Measurements from ENCODE around the gene MVD. TPM values are rescaled to one million over a fixed set of nuclear protein-coding genes. Genes with fewer than 3 reads are reported as not detected.
A peak's percentile ranks its signal among the peaks of the same experiment; 100 is the strongest.

The MVD gene
- polyA plus RNA-seq, 3 donors, result 9.0 to 17.9 (median 12.2) TPM

DNA sequence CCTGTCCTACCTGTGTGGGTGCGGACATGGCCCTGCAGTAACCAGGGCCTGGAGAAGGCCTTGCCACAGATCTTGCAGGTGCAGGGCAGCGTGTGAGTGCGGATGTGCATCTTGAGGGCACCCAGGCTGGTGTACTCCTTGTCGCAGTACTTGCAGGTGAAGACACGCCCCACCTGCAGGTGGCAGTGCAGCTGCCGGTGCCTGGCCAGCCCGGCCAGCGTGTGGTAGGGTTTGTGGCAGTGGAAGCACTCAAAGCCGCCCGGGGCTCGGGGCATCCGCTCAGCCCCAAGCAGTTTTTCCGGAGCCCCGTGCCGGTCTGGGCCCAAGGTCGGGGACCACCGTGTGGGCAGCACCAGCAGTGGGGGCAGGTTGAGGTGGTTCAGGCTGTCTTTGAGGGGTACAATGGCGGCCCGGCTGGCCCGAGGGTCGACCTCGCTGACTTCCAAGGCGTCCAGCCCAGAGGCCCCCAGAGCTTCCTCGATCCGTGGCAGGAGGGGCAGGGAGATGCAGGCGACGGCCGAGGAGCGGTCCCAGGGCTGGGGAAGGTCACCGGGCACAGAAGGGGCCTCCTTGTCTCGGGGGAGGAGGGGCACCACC is 18.3 kb upstream of the MVD start:
- Histone ChIP-seq H3K4me3 (replicated peaks in 1 of 3; ENCODE audit: low read depth in 2 of 3, low read length in 3 of 3) (peak overlapping the region in 1 of 3 experiments; percentile 66), H3K27ac (ENCODE audit: low read depth in 1 of 2, low read length in 2 of 2) (peak overlapping the region; percentile 80 to 91), H3K9ac (ENCODE audit: insufficient read depth, low read length, poor library complexity, severe bottlenecking) (no peak overlapping the region), H3K36me3 (replicated peaks in 1 of 2; ENCODE audit: control insufficient read depth in 1 of 2, insufficient read depth in 2 of 2, low read length in 2 of 2) (peaks cover 32 to 38% of the 10 kb centered on the region in 2 donors), H4K20me1 (ENCODE audit: insufficient read depth, low read length) (peaks cover 3% of the 10 kb centered on the region), H3K79me2 (ENCODE audit: insufficient read depth, low read length) (peaks cover 22% of the 10 kb centered on the region), H3K4me1 (ENCODE audit: control insufficient read depth in 1 of 2, insufficient read depth in 2 of 2, low read length in 2 of 2) (peaks cover 58 to 63% of the 10 kb centered on the region in 2 donors), H3K4me2 (replicated peaks; ENCODE audit: extremely low read depth, low read length, poor library complexity, severe bottlenecking) (peak overlapping the region; percentile 67), H3K9me3 (replicated peaks in 1 of 2; ENCODE audit: control insufficient read depth in 1 of 2, insufficient read depth in 1 of 2, low read length in 2 of 2) (no peaks in the 10 kb centered on the region), H3K27me3 (ENCODE audit: control insufficient read depth in 2 of 2, insufficient read depth in 2 of 2, low read length in 2 of 2) (no peaks in the 10 kb centered on the region), H2AFZ (ENCODE audit: insufficient read depth, low read depth, low read length, poor library complexity, severe bottlenecking) (no peak overlapping the region)
- intact Hi-C loops (cut with micrococcal nuclease), result loop anchor here (1.0 to 10.0 kb wide), 3 partner anchors 20 to 86 kb away; partner anchors contain the start of gene IL17C (in 1 of the 2)
- Mint-ChIP-seq H3K36me3 (peaks cover 33 to 57% of the 10 kb centered on the region in 2 donors), H3K27me3 (ENCODE audit: low read depth in 3 of 3) (no peaks in the 10 kb centered on the region), H3K27ac (peak overlapping the region in 6 of 7 donors; percentile 75 to 96 (median 95)), H3K4me1 (peaks cover 51% of the 10 kb centered on the region), H3K4me3 (peak overlapping the region; percentile 56 to 81), H3K9me3 (no peaks in the 10 kb centered on the region)
- 55% methylated on average over 28 of the region's 31 CpGs for WGBS (ENCODE audit: insufficient coverage)
- DNase-seq, result no peak
- TF ChIP-seq, protein P1, sequence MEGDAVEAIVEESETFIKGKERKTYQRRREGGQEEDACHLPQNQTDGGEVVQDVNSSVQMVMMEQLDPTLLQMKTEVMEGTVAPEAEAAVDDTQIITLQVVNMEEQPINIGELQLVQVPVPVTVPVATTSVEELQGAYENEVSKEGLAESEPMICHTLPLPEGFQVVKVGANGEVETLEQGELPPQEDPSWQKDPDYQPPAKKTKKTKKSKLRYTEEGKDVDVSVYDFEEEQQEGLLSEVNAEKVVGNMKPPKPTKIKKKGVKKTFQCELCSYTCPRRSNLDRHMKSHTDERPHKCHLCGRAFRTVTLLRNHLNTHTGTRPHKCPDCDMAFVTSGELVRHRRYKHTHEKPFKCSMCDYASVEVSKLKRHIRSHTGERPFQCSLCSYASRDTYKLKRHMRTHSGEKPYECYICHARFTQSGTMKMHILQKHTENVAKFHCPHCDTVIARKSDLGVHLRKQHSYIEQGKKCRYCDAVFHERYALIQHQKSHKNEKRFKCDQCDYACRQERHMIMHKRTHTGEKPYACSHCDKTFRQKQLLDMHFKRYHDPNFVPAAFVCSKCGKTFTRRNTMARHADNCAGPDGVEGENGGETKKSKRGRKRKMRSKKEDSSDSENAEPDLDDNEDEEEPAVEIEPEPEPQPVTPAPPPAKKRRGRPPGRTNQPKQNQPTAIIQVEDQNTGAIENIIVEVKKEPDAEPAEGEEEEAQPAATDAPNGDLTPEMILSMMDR (IDR thresholded peaks at IDR 0.05), result no peak

DNA sequence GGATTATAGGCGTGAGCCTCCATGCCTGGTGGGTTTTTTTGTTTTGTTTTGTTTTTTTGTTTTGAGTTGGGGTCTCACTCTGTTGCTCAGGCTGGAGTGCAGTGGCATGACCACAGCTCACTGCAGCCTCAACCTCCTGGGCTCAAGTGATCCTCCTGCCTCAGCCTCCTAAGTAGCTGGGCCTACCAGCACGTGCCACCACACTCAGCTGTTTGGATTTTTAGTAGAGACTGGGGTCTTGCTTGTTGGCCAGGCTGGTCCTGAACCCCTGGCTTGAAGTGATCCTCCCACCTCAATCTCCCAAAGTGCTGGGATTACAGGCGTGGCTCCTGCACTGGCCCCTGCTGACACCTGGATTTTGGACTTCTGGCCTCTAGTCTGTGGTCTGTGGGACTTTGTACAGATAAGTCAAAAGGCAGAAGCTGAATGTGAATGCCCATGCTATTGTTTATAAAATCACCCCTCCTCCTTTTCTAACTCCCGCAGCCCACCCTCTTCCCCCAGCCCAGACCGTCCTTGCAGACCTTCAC is 17.7 kb upstream of the MVD start:
- 83% methylated on average over 2 of the region's 5 CpGs for WGBS (ENCODE audit: insufficient coverage)
- TF ChIP-seq, protein P1 (IDR thresholded peaks at IDR 0.05), result no peak
- no peak overlapping the region for H3K9ac ChIP-seq (ENCODE audit: insufficient read depth, low read length, poor library complexity, severe bottlenecking)
- H3K79me2 ChIP-seq (ENCODE audit: insufficient read depth, low read length), result peaks cover 16% of the 10 kb centered on the region
- Mint-ChIP-seq H3K27me3 (ENCODE audit: low read depth in 3 of 3) (no peaks in the 10 kb centered on the region), H3K27ac (peak overlapping the region in 3 of 7 donors; percentile 41 to 95 (median 75)), H3K9me3 (no peaks in the 10 kb centered on the region), H3K36me3 (peaks cover 33 to 62% of the 10 kb centered on the region in 2 donors), H3K4me1 (peaks cover 51% of the 10 kb centered on the region), H3K4me3 (no peak overlapping the region)
- peaks cover 7% of the 10 kb centered on the region for H4K20me1 ChIP-seq (ENCODE audit: insufficient read depth, low read length)
- H3K27me3 ChIP-seq (ENCODE audit: control insufficient read depth in 2 of 2, insufficient read depth in 2 of 2, low read length in 2 of 2), result no peaks in the 10 kb centered on the region
- H3K27ac ChIP-seq (ENCODE audit: low read depth in 1 of 2, low read length in 2 of 2), result no peak overlapping the region
- no peak for DNase-seq
- H3K4me3 ChIP-seq (replicated peaks in 1 of 3; ENCODE audit: low read depth in 2 of 3, low read length in 3 of 3), result peak overlapping the region in 1 of 3 experiments; percentile 66
- no peak overlapping the region for H3K4me2 ChIP-seq (replicated peaks; ENCODE audit: extremely low read depth, low read length, poor library complexity, severe bottlenecking)
- H3K9me3 ChIP-seq (replicated peaks in 1 of 2; ENCODE audit: control insufficient read depth in 1 of 2, insufficient read depth in 1 of 2, low read length in 2 of 2), result no peaks in the 10 kb centered on the region
- no peak overlapping the region for H2AFZ ChIP-seq (ENCODE audit: insufficient read depth, low read depth, low read length, poor library complexity, severe bottlenecking)
- H3K36me3 ChIP-seq (replicated peaks in 1 of 2; ENCODE audit: control insufficient read depth in 1 of 2, insufficient read depth in 2 of 2, low read length in 2 of 2), result peaks cover 38% of the 10 kb centered on the region in 2 donors
- peaks cover 54 to 59% of the 10 kb centered on the region in 2 donors for H3K4me1 ChIP-seq (ENCODE audit: control insufficient read depth in 1 of 2, insufficient read depth in 2 of 2, low read length in 2 of 2)
- intact Hi-C loops (cut with micrococcal nuclease), result loop anchor here (1.0 to 10.0 kb wide), 3 partner anchors 21 to 86 kb away; partner anchors contain the start of gene IL17C (in 1 of the 2)

Measured in CD14-positive monocyte (primary cell).